HL-60/S4 treated with retinoic acid at 250 ng/mL for 4 days and 3 days (cell line): Measurements from ENCODE around the gene ZMYND8.
"Not testable (repeated sequence)": the region's sequence is repeated elsewhere in the genome, so short reads cannot be mapped to it uniquely, and the experiment has no call there.

Experiments used
- in situ Hi-C: fragments of 300-500 bp; cut with MboI; formaldehyde crosslinking; loops from 2 replicates; pipeline ENCODE4 v1.7.0; 2022; ENCODE audit warnings: low sequenced_read_pairs

ZMYND8 gene

DNA sequence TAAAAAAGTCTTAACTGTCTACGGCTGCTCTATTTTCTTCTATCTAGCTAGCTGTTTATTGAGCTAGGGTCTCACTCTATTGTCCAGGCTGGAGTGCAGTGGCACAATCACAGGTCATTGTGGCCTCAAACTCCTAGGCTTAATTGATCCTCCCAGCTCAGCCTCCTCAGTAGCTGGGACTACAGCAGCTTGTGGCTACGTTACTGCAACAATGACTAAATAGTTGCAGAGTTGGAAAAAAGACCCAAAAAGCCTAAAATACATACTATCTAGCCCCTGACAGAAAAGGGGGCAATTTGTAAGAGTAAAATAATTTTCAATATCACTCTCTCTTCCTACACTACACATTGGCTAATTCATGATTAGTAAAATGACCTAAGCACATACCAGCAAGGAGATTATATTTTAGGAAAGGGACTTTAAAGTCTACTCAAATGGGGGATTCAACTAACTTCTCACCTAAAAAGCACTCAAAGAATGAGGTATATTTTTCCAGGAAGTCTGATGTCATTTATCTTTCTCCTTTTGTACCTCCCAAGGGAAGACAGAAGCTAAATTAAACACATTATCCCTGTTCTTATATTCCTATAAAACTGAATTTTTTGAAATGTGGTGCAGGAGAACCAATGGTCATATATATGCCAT lies 82.8 kb downstream of the ZMYND8 start:
- in situ Hi-C loops = loop anchor here (10.0 kb wide), 1 partner anchor 101 kb away; no protein-coding TSS in a partner anchor

DNA sequence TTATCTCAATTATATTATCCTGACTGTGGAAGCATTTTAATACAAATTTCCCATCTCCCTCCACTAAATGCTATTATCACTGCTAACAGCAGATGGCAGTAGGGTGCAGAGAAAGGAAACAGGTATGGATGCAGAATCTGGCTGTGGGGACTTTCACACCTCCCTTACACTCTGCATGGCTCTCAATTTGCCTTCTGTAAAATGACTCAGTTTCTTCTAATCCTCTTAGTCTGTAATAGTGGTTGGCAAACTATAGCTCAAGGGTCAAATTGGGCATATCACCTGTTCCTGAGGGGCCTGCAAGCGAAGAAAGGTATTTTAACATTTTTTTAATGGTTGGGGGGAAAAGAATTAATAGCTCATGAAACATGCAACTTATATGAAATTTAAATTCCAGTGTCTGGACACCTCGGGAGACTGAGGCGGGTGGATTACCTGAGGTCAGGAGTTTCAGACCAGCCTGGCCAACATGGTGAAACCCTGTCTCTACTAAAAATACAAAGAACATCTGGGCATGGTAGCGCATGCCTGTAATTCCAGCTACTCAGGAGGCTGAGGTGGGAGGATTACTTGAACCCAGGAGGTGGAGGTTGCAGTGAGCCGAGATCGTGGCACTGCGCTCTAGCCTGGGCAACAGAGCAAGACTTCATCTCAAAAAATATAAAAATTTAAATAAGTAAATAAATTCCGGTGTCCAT lies 83.5 kb downstream of the ZMYND8 start:
- in situ Hi-C loops = loop anchor here (10.0 kb wide), 1 partner anchor 102 kb away; no protein-coding TSS in a partner anchor

- in situ Hi-C loops = loop anchor here (10.0 kb wide), 1 partner anchor 104 kb away; no protein-coding TSS in a partner anchor
Measured at GRCh38 chr20:47271046-47271615, 85.4 kb downstream of the ZMYND8 start.

GRCh38 chr20:47269309-47270165 lies 87.0 kb downstream of the ZMYND8 start:
- in situ Hi-C loops = loop anchor here (10.0 kb wide), 1 partner anchor 105 kb away; no protein-coding TSS in a partner anchor

- in situ Hi-C loops = no loop called here
Measured at GRCh38 chr20:47267621-47268020, 88.9 kb downstream of the ZMYND8 start.

GRCh38 chr20:47266847-47267515 lies 89.5 kb downstream of the ZMYND8 start:
- in situ Hi-C loops = no loop called here

- in situ Hi-C loops = no loop called here
Measured at GRCh38 chr20:47265984-47266383, 90.5 kb downstream of the ZMYND8 start.

GRCh38 chr20:47265214-47265613 lies 91.3 kb downstream of the ZMYND8 start:
- in situ Hi-C loops = no loop called here

DNA sequence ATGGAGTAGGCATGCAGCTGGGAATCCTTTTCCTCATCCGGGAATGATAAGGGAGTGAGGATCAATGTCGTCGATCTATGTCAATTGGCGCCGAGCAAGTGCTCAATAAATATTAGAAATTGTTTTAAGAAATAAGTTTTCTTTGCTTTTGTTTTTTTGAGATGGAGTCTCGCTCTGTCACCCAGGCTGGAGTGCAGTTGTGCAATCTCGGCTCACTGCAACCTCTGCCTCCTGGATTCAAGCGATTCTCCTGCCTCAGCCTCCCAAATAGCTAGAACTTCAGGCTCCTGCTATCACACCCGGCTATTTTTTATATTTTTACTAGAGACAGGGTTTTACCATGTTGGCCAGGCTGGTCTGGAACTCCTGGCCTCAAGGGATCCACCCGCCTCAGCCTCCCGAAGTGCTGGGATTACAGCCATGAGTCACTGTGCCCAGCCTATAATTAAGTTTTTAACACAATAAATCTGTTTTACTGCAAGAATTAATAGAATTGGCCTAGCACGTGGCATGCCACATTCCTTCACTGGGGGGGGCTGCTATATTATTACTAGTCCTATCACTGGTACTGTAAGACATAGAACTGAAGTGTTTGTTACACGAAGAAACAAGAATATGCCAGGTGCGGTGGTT lies 92.2 kb downstream of the ZMYND8 start:
- in situ Hi-C loops = not testable (repeated sequence)

GRCh38 chr20:47263465-47264084 lies 92.9 kb downstream of the ZMYND8 start:
- in situ Hi-C loops = no loop called here

GRCh38 chr20:47263080-47263464 lies 93.4 kb downstream of the ZMYND8 start:
- in situ Hi-C loops = no loop called here

- in situ Hi-C loops = no loop called here
Measured at GRCh38 chr20:47262365-47263013, 94.0 kb downstream of the ZMYND8 start.

DNA sequence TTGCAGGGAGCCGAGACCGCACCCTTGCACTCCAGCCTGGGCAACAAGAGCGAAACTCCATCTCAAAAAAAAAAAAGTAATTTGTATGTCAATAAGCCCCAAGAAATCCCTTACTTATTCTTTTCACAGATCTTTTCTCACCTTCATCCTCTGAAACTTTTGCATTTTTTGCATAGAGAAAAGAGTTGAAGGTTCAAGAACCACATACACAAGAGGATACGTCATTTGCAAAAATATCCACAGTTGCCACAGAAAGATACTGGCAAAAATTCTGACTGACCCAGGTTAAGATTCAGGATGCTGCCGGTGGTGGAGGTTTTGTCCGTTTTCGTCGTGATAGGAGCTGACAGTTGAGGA lies 94.5 kb downstream of the ZMYND8 start:
- in situ Hi-C loops = no loop called here

DNA sequence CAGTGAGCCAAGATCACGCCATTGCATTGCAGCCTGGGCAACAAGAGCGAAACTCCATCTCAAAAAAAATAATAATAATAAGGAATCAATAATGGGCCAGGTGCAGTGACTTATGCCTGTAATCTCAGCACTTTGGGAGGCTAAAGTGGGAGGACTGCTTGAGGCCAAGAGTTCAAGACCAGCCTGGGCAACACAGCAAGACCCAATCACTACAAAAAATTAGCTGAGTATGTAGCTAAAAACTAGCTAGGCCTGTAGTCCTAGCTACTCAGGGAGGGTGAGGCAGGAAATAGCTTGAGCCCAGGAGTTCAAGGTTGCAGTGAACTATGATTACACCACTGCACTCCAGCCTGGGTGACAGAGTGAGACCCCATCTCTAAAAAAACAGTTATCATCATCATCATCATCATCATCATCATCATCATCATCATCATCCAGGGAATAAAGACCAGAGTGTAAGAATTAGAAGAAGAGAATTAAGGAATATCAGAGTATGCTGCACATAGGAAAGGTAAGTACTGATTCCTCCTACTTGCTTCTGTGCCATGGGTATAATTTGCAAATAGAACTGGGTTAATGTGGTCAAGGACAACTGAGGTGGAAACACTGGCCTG lies 95.2 kb downstream of the ZMYND8 start:
- in situ Hi-C loops = not testable (repeated sequence)

DNA sequence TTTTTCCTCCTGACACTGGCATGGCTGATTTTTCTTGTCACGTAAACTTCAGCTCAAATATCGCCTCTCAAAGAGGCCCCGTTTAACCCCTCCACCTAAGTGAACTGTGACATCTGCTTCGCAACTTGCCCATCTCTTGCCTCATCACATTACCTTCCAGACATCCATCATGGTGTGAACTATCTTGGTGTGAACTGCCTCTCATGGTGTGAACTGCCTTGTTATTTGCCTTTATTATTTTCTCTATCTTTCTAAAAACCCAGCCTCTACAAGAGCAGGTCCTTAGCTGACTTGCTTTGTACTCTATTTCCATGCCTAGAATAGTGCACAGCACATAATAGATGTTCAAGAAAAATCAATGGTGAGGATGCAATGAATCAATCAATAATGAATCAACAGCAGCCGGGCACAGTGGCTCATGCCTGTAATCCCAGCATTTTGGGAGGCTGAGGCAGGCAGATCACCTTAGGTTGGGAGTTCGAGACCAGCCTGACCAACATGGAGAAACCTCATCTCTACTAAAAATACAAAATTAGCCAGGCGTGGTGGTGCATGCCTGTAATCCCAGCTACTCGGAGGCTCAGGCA lies 95.9 kb downstream of the ZMYND8 start:
- in situ Hi-C loops = not testable (repeated sequence)

GRCh38 chr20:47258745-47259695 lies 97.5 kb downstream of the ZMYND8 start:
- in situ Hi-C loops = no loop called here

GRCh38 chr20:47257771-47258170 lies 98.7 kb downstream of the ZMYND8 start:
- in situ Hi-C loops = no loop called here
